Dermis microvascular lymphatic vessel endothelial cell (primary cell): ENCODE data around the gene LYG2. TPM values are rescaled to one million over a fixed set of nuclear protein-coding genes. Genes with fewer than 3 reads are reported as not detected.
"Not testable (repeated sequence)": the region's sequence is repeated elsewhere in the genome, so short reads cannot be mapped to it uniquely, and the experiment has no call there.

ENCODE experiments used
- DNase-seq, 2 donors: peaks; one replicate each; pipeline versions ENCODE4 v3.0.0 to v3.0.0-alpha.2; 2010; ENCODE audit warnings: low read depth in 2 of 2
- total RNA-seq: library from RNA; depleted of rRNA; stranded (reverse); fragments of >200 nt; gene quantifications from 2 replicates; pipeline ENCODE4 v1.2.1, GENCODE V29; 2014

The LYG2 gene
- total RNA-seq, 1 donor from 2014 or later = not detected

GRCh38 chr2:99201959-99202678 lies 53.3 kb downstream of the LYG2 start:
- no peak for DNase-seq

- no peak for DNase-seq
Measured at GRCh38 chr2:99200076-99200800, 55.2 kb downstream of the LYG2 start.

- no peak for DNase-seq
Measured at GRCh38 chr2:99198103-99198841, 57.2 kb downstream of the LYG2 start.

- DNase-seq = not testable (repeated sequence)
Measured at GRCh38 chr2:99192364-99192763, 63.1 kb downstream of the LYG2 start.

Other genes with a start within 250 kb of the LYG2 start
- 0.13 TPM in 2 replicates for gene C2orf15, start 114.0 kb downstream of the LYG2 start, total RNA-seq
- 1.3 and 1.7 TPM in 2 replicates for gene TSGA10, start 100.7 kb downstream of the LYG2 start, total RNA-seq
- gene LIPT1, start 100.7 kb downstream of the LYG2 start, total RNA-seq = 3.1 and 5.3 TPM in 2 replicates
- 12.3 and 14.2 TPM in 2 replicates for gene MITD1, start 74.6 kb downstream of the LYG2 start, total RNA-seq
- 27.2 and 32.1 TPM in 2 replicates for gene MRPL30, start 74.5 kb downstream of the LYG2 start, total RNA-seq
- 0.13 and 0.51 TPM in 2 replicates for gene LYG1, start 45.5 kb upstream of the LYG2 start, total RNA-seq
- 62.3 and 65.5 TPM in 2 replicates for gene TXNDC9, start 80.7 kb upstream of the LYG2 start, total RNA-seq
- 16.7 and 22.6 TPM in 2 replicates for gene EIF5B, start 81.7 kb upstream of the LYG2 start, total RNA-seq
- 25.0 and 31.1 TPM in 2 replicates for gene REV1, start 234.4 kb upstream of the LYG2 start, total RNA-seq